ENCODE measurements around the gene GPS1.

Gene GPS1

GRCh38 chr17:82015311-82015971, 36.3 kb upstream of the GPS1 start:
- DNase-seq = no peak

GRCh38 chr17:82016061-82016874, 35.4 kb upstream of the GPS1 start:
- no peak for DNase-seq

GRCh38 chr17:82016875-82017459, 34.7 kb upstream of the GPS1 start:
- DNase-seq = no peak

- no peak for DNase-seq
Observed at GRCh38 chr17:82017612-82018151, 34.0 kb upstream of the GPS1 start.

- no peak for DNase-seq
Observed at GRCh38 chr17:82018152-82018988, 33.3 kb upstream of the GPS1 start.

- no peak for DNase-seq
Observed at GRCh38 chr17:82018989-82019689, 32.6 kb upstream of the GPS1 start.

- peak; percentile 32 for DNase-seq
Observed at GRCh38 chr17:82019690-82020571, 31.8 kb upstream of the GPS1 start.

GRCh38 chr17:82020572-82021106, 31.1 kb upstream of the GPS1 start:
- no peak for DNase-seq

- no peak for DNase-seq
Observed at GRCh38 chr17:82021107-82021899, 30.4 kb upstream of the GPS1 start.

- DNase-seq = no peak
Observed at GRCh38 chr17:82021900-82022309, 29.8 kb upstream of the GPS1 start.

GRCh38 chr17:82022310-82022980, 29.3 kb upstream of the GPS1 start, which contains the start of gene CENPX:
Gene CENPX (minus strand): TSS chr17:82022878. CDS start chr17:82022861, 17 bp downstream.
- no peak for DNase-seq

- peak; percentile 99 for DNase-seq
Observed at GRCh38 chr17:82022981-82023446, 28.7 kb upstream of the GPS1 start, which contains the start of gene LRRC45. Gene LRRC45 (plus strand): TSS chr17:82023305. CDS start chr17:82023644, 339 bp downstream.

GRCh38 chr17:82023447-82024241, 28.1 kb upstream of the GPS1 start:
- DNase-seq = peak; percentile 49

GRCh38 chr17:82024859-82025258, 26.8 kb upstream of the GPS1 start:
- DNase-seq = no peak

- no peak for DNase-seq
Observed at GRCh38 chr17:82025401-82026107, 26.1 kb upstream of the GPS1 start.

- DNase-seq = no peak
Observed at GRCh38 chr17:82028246-82028645, 23.5 kb upstream of the GPS1 start.

GRCh38 chr17:82028966-82029365, 22.7 kb upstream of the GPS1 start:
- DNase-seq = no peak
